ENCODE measurements around the gene ESPL1. TPM values are rescaled to one million over a fixed set of nuclear protein-coding genes. Genes with fewer than 3 reads are reported as not detected.
A peak's percentile ranks its signal among the peaks of the same experiment; 100 is the strongest.

Gene ESPL1
- total RNA-seq, 1 experiment from 2014 or later = 61.4 TPM

DNA sequence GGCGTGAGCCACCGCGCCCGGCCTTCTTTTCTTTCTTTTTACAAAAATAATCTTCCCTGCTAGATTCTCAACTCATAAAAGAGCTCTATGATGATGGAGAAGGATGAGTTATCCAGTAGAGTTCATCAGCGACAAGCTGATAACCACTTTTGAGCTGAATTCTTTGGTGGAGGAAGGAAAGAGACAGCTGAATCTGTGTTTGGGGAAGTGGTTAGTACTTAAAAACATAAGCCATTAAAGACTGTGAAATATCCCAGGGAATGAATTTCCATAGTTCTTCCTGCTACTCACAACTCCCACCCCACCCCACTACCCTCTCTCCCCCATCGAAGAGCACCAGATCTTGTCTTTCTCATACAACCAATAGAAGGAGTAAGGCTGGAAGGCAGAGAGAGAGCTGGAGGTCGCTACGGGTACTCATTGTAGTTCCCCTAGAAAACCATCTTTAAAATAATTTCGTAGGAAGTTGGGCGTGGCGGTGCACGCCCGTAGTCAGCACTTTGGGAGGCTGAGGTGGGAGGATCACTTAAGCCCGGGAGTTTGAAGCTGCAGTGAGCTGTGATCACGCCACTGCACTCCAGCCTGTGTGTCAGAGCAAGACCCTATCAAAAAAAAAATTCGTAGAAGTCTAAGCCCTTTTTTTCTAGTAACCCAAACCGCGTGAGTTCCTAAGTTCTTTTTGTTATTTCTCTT, 647 bp upstream of the ESPL1 start:
- peaks cover 29% of the 10 kb centered on the region for H3K4me1 Mint-ChIP-seq
- peaks cover 22% of the 10 kb centered on the region for H3K36me3 Mint-ChIP-seq
- CTCF ChIA-PET = interaction anchor here (0.5 to 11.3 kb wide), 32 partner anchors 10 to 238 kb away, joined by 3 to 333 read pairs (median 6); partner anchors contain the start of genes AAAS, CSAD, ITGB7 and PFDN5
- H3K9me3 Mint-ChIP-seq = no peaks in the 10 kb centered on the region
- H3K27me3 Mint-ChIP-seq (ENCODE audit: low read depth) = no peaks in the 10 kb centered on the region; the same call in 1 of the 2 replicates
- ATAC-seq (peak; percentile 6), DNase-seq (ENCODE audit: low spot score) (no peak)
- TF ChIP-seq, protein P1, sequence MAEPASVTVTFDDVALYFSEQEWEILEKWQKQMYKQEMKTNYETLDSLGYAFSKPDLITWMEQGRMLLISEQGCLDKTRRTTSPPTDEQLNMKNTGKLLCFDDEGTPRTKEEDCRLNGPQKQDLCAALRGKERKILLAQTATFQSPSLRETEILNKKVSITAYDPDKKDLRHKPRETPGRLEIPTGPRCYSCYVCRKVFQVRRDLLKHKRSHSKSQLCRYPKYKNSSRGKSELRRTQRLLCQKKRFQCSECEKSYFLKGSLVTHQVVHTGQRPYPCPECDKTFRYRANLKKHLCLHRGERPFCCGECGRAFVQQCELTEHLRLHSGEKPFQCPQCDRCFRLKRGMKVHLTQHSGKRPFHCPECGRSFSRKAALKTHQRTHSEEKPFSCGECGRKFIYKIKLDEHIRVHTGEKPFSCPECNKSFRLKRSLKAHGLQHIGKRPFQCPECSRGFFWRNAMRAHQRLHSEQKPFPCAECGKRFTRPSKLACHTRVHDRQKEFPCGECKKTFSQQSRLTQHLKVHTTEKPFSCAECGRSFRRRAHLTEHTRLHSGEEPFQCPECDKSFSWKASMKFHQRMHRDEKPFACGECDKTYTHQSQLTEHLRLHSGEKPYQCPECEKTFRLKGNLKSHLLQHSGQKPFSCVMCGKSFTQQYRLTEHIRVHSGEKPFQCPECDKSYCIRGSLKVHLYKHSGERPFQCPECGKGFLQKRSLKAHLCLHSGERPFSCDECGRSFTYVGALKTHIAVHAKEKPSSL (CRISPR knock-in tag; conservative IDR thresholded peaks at IDR 0.05) = no peak
- TF ChIP-seq ZNF138 (CRISPR knock-in tag; conservative IDR thresholded peaks at IDR 0.05) (no peak), ESRRA (CRISPR knock-in tag; IDR thresholded peaks at IDR 0.05; ENCODE audit: borderline replicate concordance) (no peak), FOXJ3 (CRISPR knock-in tag; IDR thresholded peaks at IDR 0.05; ENCODE audit: borderline replicate concordance) (no peak), KAT7 (CRISPR knock-in tag; IDR thresholded peaks at IDR 0.05; ENCODE audit: borderline replicate concordance) (no peak), CREB1 (CRISPR knock-in tag; IDR thresholded peaks at IDR 0.05) (no peak)
- TF ChIP-seq, protein P2, sequence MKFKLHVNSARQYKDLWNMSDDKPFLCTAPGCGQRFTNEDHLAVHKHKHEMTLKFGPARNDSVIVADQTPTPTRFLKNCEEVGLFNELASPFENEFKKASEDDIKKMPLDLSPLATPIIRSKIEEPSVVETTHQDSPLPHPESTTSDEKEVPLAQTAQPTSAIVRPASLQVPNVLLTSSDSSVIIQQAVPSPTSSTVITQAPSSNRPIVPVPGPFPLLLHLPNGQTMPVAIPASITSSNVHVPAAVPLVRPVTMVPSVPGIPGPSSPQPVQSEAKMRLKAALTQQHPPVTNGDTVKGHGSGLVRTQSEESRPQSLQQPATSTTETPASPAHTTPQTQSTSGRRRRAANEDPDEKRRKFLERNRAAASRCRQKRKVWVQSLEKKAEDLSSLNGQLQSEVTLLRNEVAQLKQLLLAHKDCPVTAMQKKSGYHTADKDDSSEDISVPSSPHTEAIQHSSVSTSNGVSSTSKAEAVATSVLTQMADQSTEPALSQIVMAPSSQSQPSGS (CRISPR knock-in tag; IDR thresholded peaks at IDR 0.05; ENCODE audit: borderline replicate concordance, low read depth) = no peak
- TF ChIP-seq, protein P3, sequence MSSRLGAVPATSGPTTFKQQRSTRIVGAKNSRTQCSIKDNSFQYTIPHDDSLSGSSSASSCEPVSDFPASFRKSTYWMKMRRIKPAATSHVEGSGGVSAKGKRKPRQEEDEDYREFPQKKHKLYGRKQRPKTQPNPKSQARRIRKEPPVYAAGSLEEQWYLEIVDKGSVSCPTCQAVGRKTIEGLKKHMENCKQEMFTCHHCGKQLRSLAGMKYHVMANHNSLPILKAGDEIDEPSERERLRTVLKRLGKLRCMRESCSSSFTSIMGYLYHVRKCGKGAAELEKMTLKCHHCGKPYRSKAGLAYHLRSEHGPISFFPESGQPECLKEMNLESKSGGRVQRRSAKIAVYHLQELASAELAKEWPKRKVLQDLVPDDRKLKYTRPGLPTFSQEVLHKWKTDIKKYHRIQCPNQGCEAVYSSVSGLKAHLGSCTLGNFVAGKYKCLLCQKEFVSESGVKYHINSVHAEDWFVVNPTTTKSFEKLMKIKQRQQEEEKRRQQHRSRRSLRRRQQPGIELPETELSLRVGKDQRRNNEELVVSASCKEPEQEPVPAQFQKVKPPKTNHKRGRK (CRISPR knock-in tag; IDR thresholded peaks at IDR 0.05; ENCODE audit: borderline replicate concordance) = no peak
- TF ChIP-seq, protein P4, sequence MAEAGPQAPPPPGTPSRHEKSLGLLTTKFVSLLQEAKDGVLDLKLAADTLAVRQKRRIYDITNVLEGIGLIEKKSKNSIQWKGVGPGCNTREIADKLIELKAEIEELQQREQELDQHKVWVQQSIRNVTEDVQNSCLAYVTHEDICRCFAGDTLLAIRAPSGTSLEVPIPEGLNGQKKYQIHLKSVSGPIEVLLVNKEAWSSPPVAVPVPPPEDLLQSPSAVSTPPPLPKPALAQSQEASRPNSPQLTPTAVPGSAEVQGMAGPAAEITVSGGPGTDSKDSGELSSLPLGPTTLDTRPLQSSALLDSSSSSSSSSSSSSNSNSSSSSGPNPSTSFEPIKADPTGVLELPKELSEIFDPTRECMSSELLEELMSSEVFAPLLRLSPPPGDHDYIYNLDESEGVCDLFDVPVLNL (CRISPR knock-in tag; IDR thresholded peaks at IDR 0.05; ENCODE audit: borderline replicate concordance, low read depth) = no peak
- TF ChIP-seq, protein P5, sequence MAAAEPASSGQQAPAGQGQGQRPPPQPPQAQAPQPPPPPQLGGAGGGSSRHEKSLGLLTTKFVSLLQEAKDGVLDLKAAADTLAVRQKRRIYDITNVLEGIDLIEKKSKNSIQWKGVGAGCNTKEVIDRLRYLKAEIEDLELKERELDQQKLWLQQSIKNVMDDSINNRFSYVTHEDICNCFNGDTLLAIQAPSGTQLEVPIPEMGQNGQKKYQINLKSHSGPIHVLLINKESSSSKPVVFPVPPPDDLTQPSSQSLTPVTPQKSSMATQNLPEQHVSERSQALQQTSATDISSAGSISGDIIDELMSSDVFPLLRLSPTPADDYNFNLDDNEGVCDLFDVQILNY (CRISPR knock-in tag; IDR thresholded peaks at IDR 0.05) = no peak
- peak overlapping the region; percentile 100 for H3K4me3 Mint-ChIP-seq
- POLR2A ChIA-PET = interaction anchor here (0.8 to 3.5 kb wide), 7 partner anchors 16 to 215 kb away, joined by 3 to 13 read pairs (median 4); partner anchors contain the start of genes MYG1 and PFDN5
- H3K27ac Mint-ChIP-seq = no peak overlapping the region

DNA sequence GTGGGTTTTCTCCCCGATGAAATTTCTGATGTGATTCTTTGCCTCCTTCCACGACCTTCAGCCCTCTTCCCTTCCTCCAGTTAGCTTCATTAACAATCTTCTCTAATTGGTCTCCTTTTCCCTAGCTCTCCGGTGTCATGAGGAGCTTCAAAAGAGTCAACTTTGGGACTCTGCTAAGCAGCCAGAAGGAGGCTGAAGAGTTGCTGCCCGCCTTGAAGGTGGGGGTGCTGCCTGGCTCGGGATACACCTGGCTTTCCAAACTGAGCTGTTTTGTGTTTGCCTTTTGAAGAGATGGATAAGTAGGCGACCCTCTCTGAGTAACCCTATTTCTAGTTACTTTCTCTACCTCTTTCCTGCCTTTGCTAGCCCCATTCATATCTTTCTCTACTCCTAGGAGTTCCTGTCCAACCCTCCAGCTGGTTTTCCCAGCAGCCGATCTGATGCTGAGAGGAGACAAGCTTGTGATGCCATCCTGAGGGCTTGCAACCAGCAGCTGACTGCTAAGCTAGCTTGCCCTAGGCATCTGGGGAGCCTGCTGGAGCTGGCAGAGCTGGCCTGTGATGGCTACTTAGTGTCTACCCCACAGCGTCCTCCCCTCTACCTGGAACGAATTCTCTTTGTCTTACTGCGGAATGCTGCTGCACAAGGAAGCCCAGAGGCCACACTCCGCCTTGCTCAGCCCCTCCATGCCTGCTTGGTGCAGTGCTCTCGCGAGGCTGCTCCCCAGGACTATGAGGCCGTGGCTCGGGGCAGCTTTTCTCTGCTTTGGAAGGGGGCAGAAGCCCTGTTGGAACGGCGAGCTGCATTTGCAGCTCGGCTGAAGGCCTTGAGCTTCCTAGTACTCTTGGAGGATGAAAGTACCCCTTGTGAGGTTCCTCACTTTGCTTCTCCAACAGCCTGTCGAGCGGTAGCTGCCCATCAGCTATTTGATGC, 797 bp downstream of the ESPL1 start:
- no peak for TF ChIP-seq NFYB (CRISPR knock-in tag; conservative IDR thresholded peaks at IDR 0.05; ENCODE audit: low read depth)
- no peak for TF ChIP-seq SP1 (CRISPR knock-in tag; conservative IDR thresholded peaks at IDR 0.05)
- Mint-ChIP-seq H3K27me3 (ENCODE audit: low read depth) (no peaks in the 10 kb centered on the region; the same call in 1 of the 2 replicates), H3K9me3 (no peaks in the 10 kb centered on the region), H3K27ac (peak overlapping the region; percentile 53), H3K4me1 (peaks cover 29% of the 10 kb centered on the region), H3K36me3 (peaks cover 24% of the 10 kb centered on the region), H3K4me3 (peak overlapping the region; percentile 100)
- DNase-seq (ENCODE audit: low spot score) (no peak), ATAC-seq (peak; percentile 10)
- CTCF ChIA-PET = interaction anchor here (0.6 to 11.3 kb wide), 27 partner anchors 11 to 933 kb away, joined by 3 to 333 read pairs (median 6); partner anchors contain the start of genes AAAS, CSAD, ITGB7 and MYG1
- POLR2A ChIA-PET = interaction anchor here (1.8 to 3.5 kb wide), 3 partner anchors 26 to 55 kb away, joined by 4 to 13 read pairs (median 12); partner anchors contain the start of genes MYG1 and PFDN5

Data from WTC11 (cell line).